ENCODE data around the gene SHH. TPM values are rescaled to one million over a fixed set of nuclear protein-coding genes. Genes with fewer than 3 reads are reported as not detected.

Gene SHH
- total and polyA plus RNA-seq, 2 donors (not counting 1 experiment from before 2014, with no cell fraction given) = under 0.01 TPM; not detected in 1

DNA sequence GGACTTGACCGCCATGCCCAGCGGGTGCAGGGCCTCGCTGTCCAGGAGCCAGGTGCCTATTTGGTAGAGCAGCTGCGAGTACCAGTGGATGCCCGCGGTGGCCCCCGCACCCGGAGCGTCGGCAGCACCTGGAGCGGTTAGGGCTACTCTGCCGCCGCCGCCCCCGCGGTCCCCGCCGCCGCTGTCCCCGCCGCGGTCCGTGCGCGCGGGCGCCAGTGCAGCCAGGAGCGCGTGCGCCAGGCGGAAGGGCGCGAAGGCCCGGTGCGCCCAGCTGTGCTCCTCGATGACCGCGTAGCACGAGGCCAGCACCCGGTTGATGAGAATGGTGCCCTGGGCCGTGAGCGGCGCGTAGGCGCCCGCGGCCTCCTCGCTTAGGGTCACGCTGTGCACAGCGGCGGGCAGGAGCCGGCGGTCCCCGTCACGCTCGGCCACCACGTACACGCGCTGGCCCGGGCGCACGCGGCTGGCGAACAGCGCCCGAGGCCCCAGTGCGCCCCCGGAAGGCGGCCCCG lies 9.3 kb downstream of the SHH start:
- Histone ChIP-seq H3K36me3 (ENCODE audit: control insufficient read depth, insufficient read depth, low read length) (no peaks in the 10 kb centered on the region), H3K9ac (ENCODE audit: insufficient read depth, low read length) (no peak overlapping the region), H4K20me1 (ENCODE audit: control insufficient read depth, extremely low read depth, insufficient read depth, low read length) (no peaks in the 10 kb centered on the region), H3K4me2 (ENCODE audit: extremely low read depth, insufficient read depth, low read length) (no peak overlapping the region), H3K4me3 (replicated peaks in 1 of 4; ENCODE audit: control extremely low read depth in 1 of 4, insufficient read depth in 1 of 4, low read depth in 3 of 4, low read length in 4 of 4) (no peak overlapping the region), H3K4me1 (ENCODE audit: control insufficient read depth, extremely low read depth, insufficient read depth, low read length) (peaks cover 3% of the 10 kb centered on the region), H3K9me3 (ENCODE audit: control insufficient read depth, insufficient read depth, low read depth, low read length) (no peaks in the 10 kb centered on the region), H2AFZ (ENCODE audit: low read length) (no peak overlapping the region), H3K79me2 (ENCODE audit: control insufficient read depth, insufficient read depth, low read length) (no peaks in the 10 kb centered on the region), H3K27ac (ENCODE audit: insufficient read depth, low read length) (no peak overlapping the region), H3K27me3 (ENCODE audit: control insufficient read depth, insufficient read depth, low read length) (peaks cover 33% of the 10 kb centered on the region)
- no peak for DNase-seq (ENCODE audit: low read depth in 2 of 2)
- TF ChIP-seq, protein P1, sequence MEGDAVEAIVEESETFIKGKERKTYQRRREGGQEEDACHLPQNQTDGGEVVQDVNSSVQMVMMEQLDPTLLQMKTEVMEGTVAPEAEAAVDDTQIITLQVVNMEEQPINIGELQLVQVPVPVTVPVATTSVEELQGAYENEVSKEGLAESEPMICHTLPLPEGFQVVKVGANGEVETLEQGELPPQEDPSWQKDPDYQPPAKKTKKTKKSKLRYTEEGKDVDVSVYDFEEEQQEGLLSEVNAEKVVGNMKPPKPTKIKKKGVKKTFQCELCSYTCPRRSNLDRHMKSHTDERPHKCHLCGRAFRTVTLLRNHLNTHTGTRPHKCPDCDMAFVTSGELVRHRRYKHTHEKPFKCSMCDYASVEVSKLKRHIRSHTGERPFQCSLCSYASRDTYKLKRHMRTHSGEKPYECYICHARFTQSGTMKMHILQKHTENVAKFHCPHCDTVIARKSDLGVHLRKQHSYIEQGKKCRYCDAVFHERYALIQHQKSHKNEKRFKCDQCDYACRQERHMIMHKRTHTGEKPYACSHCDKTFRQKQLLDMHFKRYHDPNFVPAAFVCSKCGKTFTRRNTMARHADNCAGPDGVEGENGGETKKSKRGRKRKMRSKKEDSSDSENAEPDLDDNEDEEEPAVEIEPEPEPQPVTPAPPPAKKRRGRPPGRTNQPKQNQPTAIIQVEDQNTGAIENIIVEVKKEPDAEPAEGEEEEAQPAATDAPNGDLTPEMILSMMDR (conservative IDR thresholded peaks at IDR 0.05 in 1 of 2, IDR thresholded peaks at IDR 0.05 in 1 of 2; ENCODE audit: low read depth in 1 of 2, low read length in 2 of 2) = no peak
- peak; percentile 71 for TF ChIP-seq EZH2 (IDR thresholded peaks at IDR 0.05; ENCODE audit: low read length, missing control alignments)

DNA sequence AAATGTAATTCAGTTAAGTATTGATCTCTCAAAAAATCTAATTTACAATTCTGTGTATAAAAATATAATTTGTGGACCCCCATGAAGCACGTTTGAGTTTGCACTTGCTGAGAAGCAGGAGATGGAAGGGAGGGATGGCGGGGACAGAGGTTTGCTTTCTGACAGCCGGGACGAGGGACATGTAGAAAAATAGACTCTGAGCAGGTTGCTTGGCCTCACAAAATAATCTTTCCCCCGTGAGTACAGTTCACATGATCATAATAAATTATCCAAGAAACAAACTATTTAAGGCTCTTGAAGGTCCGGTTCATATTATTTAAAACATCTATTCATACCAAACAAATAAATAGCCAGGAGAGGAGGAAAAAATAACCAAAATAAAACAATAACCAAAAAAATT lies 10.0 kb downstream of the SHH start:
- H2AFZ ChIP-seq (ENCODE audit: low read length) = no peak overlapping the region
- H3K27ac ChIP-seq (ENCODE audit: insufficient read depth, low read length) = no peak overlapping the region
- H3K36me3 ChIP-seq (ENCODE audit: control insufficient read depth, insufficient read depth, low read length) = no peaks in the 10 kb centered on the region
- peaks cover 3% of the 10 kb centered on the region for H3K4me1 ChIP-seq (ENCODE audit: control insufficient read depth, extremely low read depth, insufficient read depth, low read length)
- TF ChIP-seq EZH2 (IDR thresholded peaks at IDR 0.05; ENCODE audit: low read length, missing control alignments) = no peak
- TF ChIP-seq, protein P1 (conservative IDR thresholded peaks at IDR 0.05 in 1 of 2, IDR thresholded peaks at IDR 0.05 in 1 of 2; ENCODE audit: low read depth in 1 of 2, low read length in 2 of 2) = no peak
- H3K9me3 ChIP-seq (ENCODE audit: control insufficient read depth, insufficient read depth, low read depth, low read length) = no peaks in the 10 kb centered on the region
- H4K20me1 ChIP-seq (ENCODE audit: control insufficient read depth, extremely low read depth, insufficient read depth, low read length) = no peaks in the 10 kb centered on the region
- H3K9ac ChIP-seq (ENCODE audit: insufficient read depth, low read length) = no peak overlapping the region
- peaks cover 28% of the 10 kb centered on the region for H3K27me3 ChIP-seq (ENCODE audit: control insufficient read depth, insufficient read depth, low read length)
- no peaks in the 10 kb centered on the region for H3K79me2 ChIP-seq (ENCODE audit: control insufficient read depth, insufficient read depth, low read length)
- DNase-seq (ENCODE audit: low read depth in 2 of 2) = no peak
- H3K4me2 ChIP-seq (ENCODE audit: extremely low read depth, insufficient read depth, low read length) = no peak overlapping the region
- no peak overlapping the region for H3K4me3 ChIP-seq (replicated peaks in 1 of 4; ENCODE audit: control extremely low read depth in 1 of 4, insufficient read depth in 1 of 4, low read depth in 3 of 4, low read length in 4 of 4)

DNA sequence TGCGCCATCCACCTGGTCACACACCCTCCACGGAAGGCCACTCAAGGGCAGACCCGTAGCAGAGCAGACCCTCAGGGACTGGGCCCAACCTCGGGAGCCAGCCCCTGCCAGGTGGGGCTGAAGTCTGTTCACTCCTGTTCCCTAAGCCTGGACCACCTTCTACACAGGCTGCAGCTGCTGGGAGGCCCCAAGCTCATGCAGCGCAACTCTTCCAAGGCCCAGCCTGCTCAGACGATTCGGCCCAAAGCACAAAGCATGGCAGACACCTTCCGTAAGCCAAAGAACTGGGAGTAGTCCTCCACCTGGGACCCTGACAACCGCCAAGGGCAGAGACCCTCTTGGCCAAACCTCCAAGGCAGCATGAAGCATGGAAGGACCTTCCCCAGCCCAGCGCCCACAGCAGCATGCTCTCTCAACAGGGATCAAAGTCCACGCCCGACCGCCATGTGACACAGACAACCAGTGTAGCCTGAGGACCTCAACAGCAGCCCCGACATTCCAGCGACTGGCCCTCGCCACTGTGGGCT lies 11.5 kb downstream of the SHH start:
- no peaks in the 10 kb centered on the region for H3K79me2 ChIP-seq (ENCODE audit: control insufficient read depth, insufficient read depth, low read length)
- no peak overlapping the region for H3K27ac ChIP-seq (ENCODE audit: insufficient read depth, low read length)
- no peak overlapping the region for H3K9ac ChIP-seq (ENCODE audit: insufficient read depth, low read length)
- DNase-seq (ENCODE audit: low read depth in 2 of 2) = no peak
- no peak overlapping the region for H3K4me3 ChIP-seq (replicated peaks in 1 of 4; ENCODE audit: control extremely low read depth in 1 of 4, insufficient read depth in 1 of 4, low read depth in 3 of 4, low read length in 4 of 4)
- H2AFZ ChIP-seq (ENCODE audit: low read length) = no peak overlapping the region
- H3K4me1 ChIP-seq (ENCODE audit: control insufficient read depth, extremely low read depth, insufficient read depth, low read length) = peaks cover 3% of the 10 kb centered on the region
- H3K36me3 ChIP-seq (ENCODE audit: control insufficient read depth, insufficient read depth, low read length) = no peaks in the 10 kb centered on the region
- no peaks in the 10 kb centered on the region for H3K9me3 ChIP-seq (ENCODE audit: control insufficient read depth, insufficient read depth, low read depth, low read length)
- no peak overlapping the region for H3K4me2 ChIP-seq (ENCODE audit: extremely low read depth, insufficient read depth, low read length)
- TF ChIP-seq, protein P1 (conservative IDR thresholded peaks at IDR 0.05 in 1 of 2, IDR thresholded peaks at IDR 0.05 in 1 of 2; ENCODE audit: low read depth in 1 of 2, low read length in 2 of 2) = no peak
- no peak for TF ChIP-seq EZH2 (IDR thresholded peaks at IDR 0.05; ENCODE audit: low read length, missing control alignments)
- no peaks in the 10 kb centered on the region for H4K20me1 ChIP-seq (ENCODE audit: control insufficient read depth, extremely low read depth, insufficient read depth, low read length)
- peaks cover 28% of the 10 kb centered on the region for H3K27me3 ChIP-seq (ENCODE audit: control insufficient read depth, insufficient read depth, low read length)
